GF-D8 (cell line): ENCODE measurements around the gene AR.
"Not testable (repeated sequence)": the region's sequence is repeated elsewhere in the genome, so short reads cannot be mapped to it uniquely, and the experiment has no call there.

Experiments
- DNase-seq: peaks from one replicate; lab custom pipeline; 2025; lab: John Stamatoyannopoulos, UW

Gene AR

GRCh38 chrX:67637293-67637692, 93.5 kb downstream of the AR start:
- not testable (repeated sequence) for DNase-seq

GRCh38 chrX:67648361-67648760, 104.5 kb downstream of the AR start:
- no peak for DNase-seq

GRCh38 chrX:67651437-67652142, 107.8 kb downstream of the AR start:
- DNase-seq: no peak

- no peak for DNase-seq
Observed at GRCh38 chrX:67652543-67652942, 108.7 kb downstream of the AR start.

GRCh38 chrX:67654301-67654700, 110.5 kb downstream of the AR start:
- DNase-seq: no peak

- DNase-seq: no peak
Observed at GRCh38 chrX:67665583-67665982, 121.8 kb downstream of the AR start.

GRCh38 chrX:67670717-67671116, 126.9 kb downstream of the AR start:
- not testable (repeated sequence) for DNase-seq

GRCh38 chrX:67673741-67674274, 130.0 kb downstream of the AR start:
- DNase-seq: no peak

- no peak for DNase-seq
Observed at GRCh38 chrX:67674741-67675140, 130.9 kb downstream of the AR start.

GRCh38 chrX:67684136-67684535, 140.3 kb downstream of the AR start:
- DNase-seq: no peak

GRCh38 chrX:67692246-67692645, 148.4 kb downstream of the AR start:
- no peak for DNase-seq

- DNase-seq: no peak
Observed at GRCh38 chrX:67693928-67694327, 150.1 kb downstream of the AR start.

GRCh38 chrX:67697452-67697851, 153.6 kb downstream of the AR start:
- DNase-seq: no peak

GRCh38 chrX:67700602-67701001, 156.8 kb downstream of the AR start:
- no peak for DNase-seq

- DNase-seq: no peak
Observed at GRCh38 chrX:67714004-67714403, 170.2 kb downstream of the AR start.

GRCh38 chrX:67717571-67717970, 173.8 kb downstream of the AR start:
- DNase-seq: no peak

- no peak for DNase-seq
Observed at GRCh38 chrX:67718926-67719325, 175.1 kb downstream of the AR start.

GRCh38 chrX:67720344-67720743, 176.5 kb downstream of the AR start:
- DNase-seq: peak; percentile 7

GRCh38 chrX:67721321-67721720, 177.5 kb downstream of the AR start:
- no peak for DNase-seq

GRCh38 chrX:67723580-67724351, 179.9 kb downstream of the AR start:
- no peak for DNase-seq

- no peak for DNase-seq
Observed at GRCh38 chrX:67724359-67725110, 180.7 kb downstream of the AR start.

GRCh38 chrX:67725471-67725870, 181.7 kb downstream of the AR start:
- no peak for DNase-seq

- no peak for DNase-seq
Observed at GRCh38 chrX:67726018-67726417, 182.2 kb downstream of the AR start.
